ENCODE data around the gene CRTC2. TPM values are rescaled to one million over a fixed set of nuclear protein-coding genes. Genes with fewer than 3 reads are reported as not detected.

Gene CRTC2
- total RNA-seq, 1 experiment from 2014 or later, result 45.7 TPM

- H2BK12ac ChIP-seq (ENCODE audit: insufficient read length, low read depth, low read length), result no peak overlapping the region
- no peak overlapping the region for H3T11ph ChIP-seq (ENCODE audit: low read length)
- H3K23me2 ChIP-seq (ENCODE audit: insufficient read length, low read depth, low read length, poor library complexity, severe bottlenecking), result no peaks in the 10 kb centered on the region
- no peaks in the 10 kb centered on the region for H3K9me3 ChIP-seq (ENCODE audit: control insufficient read depth, low read depth, low read length)
- no peak overlapping the region for H3K23ac ChIP-seq (ENCODE audit: insufficient read length, low read depth, low read length)
- no peak overlapping the region; a peak in 1 of 7 replicates for H3K27ac Mint-ChIP-seq
- H3K9ac ChIP-seq (ENCODE audit: extremely low read depth, insufficient read length, low read length), result no peak overlapping the region
- no peak overlapping the region for H3K14ac ChIP-seq (ENCODE audit: insufficient read depth, low read length)
- no peaks in the 10 kb centered on the region for H3K9me3 Mint-ChIP-seq
- no peak overlapping the region for H4K91ac ChIP-seq (ENCODE audit: insufficient read length, low read depth, low read length)
- DNase-seq, result peak; percentile 8
- WGBS (ENCODE audit: extremely low coverage, insufficient read length, low lambda C conversion rate), result no CpG with 5 or more reads among the region's 12 CpGs
- no peak overlapping the region for H2BK15ac ChIP-seq (ENCODE audit: low read depth, low read length)
- no peaks in the 10 kb centered on the region for H3K4me1 ChIP-seq (ENCODE audit: insufficient read depth, low read length)
- no peak overlapping the region for H2AFZ ChIP-seq (ENCODE audit: low read length)
- no peak overlapping the region for H2AK5ac ChIP-seq (ENCODE audit: insufficient read length, low read length)
- H3K18ac ChIP-seq (ENCODE audit: insufficient read length, low read depth, low read length), result no peak overlapping the region
- H2BK20ac ChIP-seq (ENCODE audit: low read depth, low read length, poor library complexity, severe bottlenecking), result no peak overlapping the region
- H3K79me2 ChIP-seq (ENCODE audit: insufficient read depth, low read length), result no peaks in the 10 kb centered on the region
- no peak overlapping the region for H3K56ac ChIP-seq (ENCODE audit: insufficient read length, low read depth, low read length)
- no peaks in the 10 kb centered on the region for H3K4me1 Mint-ChIP-seq
- no peaks in the 10 kb centered on the region for H3K79me1 ChIP-seq (ENCODE audit: insufficient read depth, low read depth, low read length, poor library complexity, severe bottlenecking)
- no peak overlapping the region for H3K4me3 Mint-ChIP-seq
- H3K4me2 ChIP-seq (ENCODE audit: insufficient read depth, insufficient read length, low read length), result no peak overlapping the region
- no peak overlapping the region for H2BK5ac ChIP-seq (ENCODE audit: insufficient read length, low read length)
- no peak overlapping the region for H4K8ac ChIP-seq (replicated peaks; ENCODE audit: insufficient read length, low read depth, low read length)
- H3K27ac ChIP-seq (ENCODE audit: insufficient read length, low read depth, low read length), result no peak overlapping the region
- no peak overlapping the region for H3K4ac ChIP-seq (ENCODE audit: low read depth, low read length)
- TF ChIP-seq CTCF (conservative IDR thresholded peaks at IDR 0.05), result no peak
- H3K27me3 ChIP-seq (ENCODE audit: insufficient read depth, low read length), result no peaks in the 10 kb centered on the region
- H3K27me3 Mint-ChIP-seq (ENCODE audit: low read depth), result no peaks in the 10 kb centered on the region
- peaks cover 3% of the 10 kb centered on the region for H4K20me1 ChIP-seq (ENCODE audit: control insufficient read depth, insufficient read depth, insufficient read length)
- H3K36me3 Mint-ChIP-seq (ENCODE audit: insufficient read depth in 1 of 3, low read depth in 3 of 3), result peaks cover 50 to 87% (median 79%) of the 10 kb centered on the region in 3 experiments
- no peak overlapping the region for H2BK120ac ChIP-seq (ENCODE audit: low read depth, low read length, poor library complexity, severe bottlenecking)
- no peak overlapping the region for H4K5ac ChIP-seq (ENCODE audit: insufficient read length, low read depth, low read length)
These were observed 22.2 kb downstream of the CRTC2 start for GRCh38 chr1:153936011-153936802.
